NCI-H1092 treated with DMSO at 0.1 percent for 48 hours (cell line): ENCODE results near the gene NCOA7.
"Not testable (repeated sequence)": the region's sequence is repeated elsewhere in the genome, so short reads cannot be mapped to it uniquely, and the experiment has no call there.

ENCODE experiments used
- DNase-seq: peaks from one replicate; lab custom pipeline; 2025; lab: John Stamatoyannopoulos, UW

The NCOA7 gene

DNA sequence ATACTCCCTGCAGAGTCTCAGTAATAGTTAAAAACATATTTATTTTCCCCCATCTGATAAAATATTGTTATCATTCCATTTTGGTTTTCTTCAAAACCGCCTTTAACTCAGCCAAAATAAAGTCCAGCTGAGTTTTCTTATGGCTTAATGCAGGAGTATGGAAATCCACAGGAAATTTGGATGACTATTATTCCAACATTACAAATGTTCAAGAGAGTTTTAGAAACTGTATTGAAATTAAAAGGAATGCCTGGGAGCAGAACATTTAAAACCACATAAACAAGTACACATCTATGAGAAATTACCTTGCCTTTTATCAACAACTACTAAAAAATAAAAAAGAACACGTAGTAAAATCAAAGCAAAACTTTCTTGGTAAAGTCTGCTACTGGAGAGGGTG is 45.7 kb downstream of the NCOA7 start:
- DNase-seq = no peak

DNA sequence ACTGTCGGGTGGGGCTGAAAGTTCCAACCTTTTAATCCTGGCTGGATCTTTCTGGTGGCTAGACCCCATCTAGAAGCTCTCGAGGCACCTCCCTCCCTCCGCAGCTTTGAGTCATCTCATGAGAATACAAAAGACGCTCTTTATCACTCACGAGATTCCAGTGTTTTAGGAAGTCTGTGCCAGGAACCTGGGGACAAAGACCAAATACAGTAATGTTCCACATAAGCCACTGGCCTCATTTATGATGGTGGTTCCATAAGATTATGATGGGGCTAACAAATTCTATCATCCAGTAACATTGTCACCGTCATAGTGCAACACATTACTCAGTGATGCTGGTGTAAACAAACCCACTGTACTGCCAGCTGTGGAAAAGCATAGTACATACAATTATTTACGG is 48.7 kb downstream of the NCOA7 start:
- DNase-seq = no peak

DNA sequence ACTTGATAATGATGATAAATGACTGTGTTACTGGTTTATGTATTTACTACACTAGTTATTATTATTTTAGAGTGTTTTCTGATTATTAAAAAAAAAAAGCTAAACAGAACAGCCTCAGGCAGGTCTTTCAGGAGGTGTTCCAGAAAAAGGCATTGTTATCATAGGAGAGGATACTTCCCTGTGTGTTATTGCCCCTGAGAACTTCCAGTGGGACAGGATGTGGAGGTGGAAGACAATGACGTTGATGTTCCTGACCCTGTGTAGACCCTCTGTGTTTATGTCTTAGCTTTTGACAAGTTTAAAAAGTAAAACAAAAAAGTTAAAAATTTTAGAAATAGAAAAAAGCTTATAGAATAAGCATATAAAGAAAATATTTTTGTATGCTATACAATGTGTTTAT is 49.1 kb downstream of the NCOA7 start:
- no peak for DNase-seq

DNA sequence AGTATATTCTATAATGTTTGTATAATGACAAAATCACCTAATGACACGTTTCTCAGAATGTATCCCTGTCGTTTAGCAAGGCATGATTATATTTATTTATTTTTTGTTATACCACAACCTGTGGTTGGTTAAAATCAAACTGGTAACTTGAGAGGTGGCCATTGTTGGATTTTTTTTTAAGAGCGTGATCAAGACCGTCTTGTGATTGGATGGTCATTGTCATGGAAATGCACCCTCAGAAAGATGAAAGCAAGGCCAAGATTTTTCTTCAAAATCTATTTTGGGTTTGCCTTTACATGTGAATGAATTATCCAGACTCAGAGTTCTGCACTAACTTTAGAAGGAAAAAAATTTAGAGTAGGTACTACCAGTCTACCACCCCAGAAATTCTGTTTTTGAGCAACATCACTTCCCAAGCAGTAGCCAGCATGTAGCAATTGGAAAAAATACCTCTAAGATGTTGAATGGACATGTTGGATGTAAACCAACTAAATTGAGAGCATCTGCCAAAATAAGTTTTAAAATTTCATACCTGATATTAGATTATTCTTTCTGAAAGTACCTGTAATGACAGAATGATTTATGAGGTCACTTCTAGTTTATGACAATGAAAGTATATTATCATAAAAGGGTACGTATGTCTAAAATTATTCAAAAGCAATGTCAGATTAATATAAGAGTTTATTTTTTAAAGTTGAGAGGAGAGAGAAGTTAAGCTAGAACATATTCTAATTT is 50.8 kb downstream of the NCOA7 start:
- no peak for DNase-seq

DNA sequence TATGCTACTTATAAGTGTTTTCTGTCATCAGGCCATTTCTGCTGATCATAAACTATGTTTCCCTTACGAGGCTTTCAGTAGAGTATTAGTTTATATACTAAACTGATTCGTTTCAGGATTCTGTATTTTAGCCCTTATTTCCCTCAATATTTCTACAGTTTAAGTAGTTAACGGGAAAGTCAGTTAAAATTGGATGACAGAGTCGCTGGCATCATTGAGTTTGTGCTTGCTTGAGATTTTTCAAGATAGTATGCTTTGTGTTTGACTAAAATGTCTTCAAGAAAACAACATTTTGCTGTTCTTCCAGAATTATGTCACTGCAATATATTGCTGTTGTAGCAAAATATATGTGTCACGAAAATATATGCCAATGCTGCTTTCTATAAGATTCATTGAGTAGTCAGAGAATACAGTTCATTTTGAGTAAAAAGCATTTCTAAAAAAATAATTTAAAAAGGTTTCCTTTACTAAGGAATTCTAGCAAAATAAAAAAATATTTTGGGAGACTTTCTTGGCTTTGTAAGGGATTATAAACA is 51.4 kb downstream of the NCOA7 start:
- DNase-seq = no peak

DNA sequence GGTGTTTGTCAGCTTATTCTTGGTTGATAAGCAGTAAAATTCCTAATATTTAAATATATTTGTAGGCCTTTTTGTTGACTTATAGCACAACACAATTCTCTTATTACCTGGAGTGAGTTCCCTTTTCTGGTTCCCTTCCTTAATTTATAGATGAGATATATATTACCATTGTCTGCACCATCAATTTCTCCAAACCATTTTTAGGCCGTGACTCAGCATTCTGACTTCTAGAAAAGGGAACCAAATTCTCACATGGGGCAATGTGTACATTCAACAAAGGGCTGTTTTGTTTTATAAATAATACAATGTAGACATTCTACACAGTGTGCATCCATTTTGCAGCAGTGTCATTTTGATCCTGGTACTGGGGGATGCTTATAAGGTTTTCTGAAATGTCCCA is 52.8 kb downstream of the NCOA7 start:
- DNase-seq = no peak

DNA sequence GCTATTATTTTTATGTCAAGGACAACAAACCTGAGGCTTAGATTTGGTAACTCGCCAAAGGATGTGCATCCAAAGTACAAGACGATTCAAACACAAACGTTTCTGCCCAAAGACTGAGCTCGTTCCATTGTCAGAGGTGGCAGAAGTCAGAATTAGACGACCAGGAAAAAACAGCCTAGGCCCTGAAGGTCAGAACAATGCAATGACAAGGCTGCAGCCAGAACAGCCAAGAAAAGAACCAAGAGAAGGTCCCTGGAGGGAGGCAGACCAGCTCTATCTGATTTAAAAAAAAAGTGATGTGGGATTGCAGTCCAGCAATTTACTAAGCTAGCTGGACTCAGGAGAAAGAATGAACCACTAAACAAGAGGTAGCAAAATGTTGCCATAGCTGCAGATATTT is 54.2 kb downstream of the NCOA7 start:
- DNase-seq = no peak

DNA sequence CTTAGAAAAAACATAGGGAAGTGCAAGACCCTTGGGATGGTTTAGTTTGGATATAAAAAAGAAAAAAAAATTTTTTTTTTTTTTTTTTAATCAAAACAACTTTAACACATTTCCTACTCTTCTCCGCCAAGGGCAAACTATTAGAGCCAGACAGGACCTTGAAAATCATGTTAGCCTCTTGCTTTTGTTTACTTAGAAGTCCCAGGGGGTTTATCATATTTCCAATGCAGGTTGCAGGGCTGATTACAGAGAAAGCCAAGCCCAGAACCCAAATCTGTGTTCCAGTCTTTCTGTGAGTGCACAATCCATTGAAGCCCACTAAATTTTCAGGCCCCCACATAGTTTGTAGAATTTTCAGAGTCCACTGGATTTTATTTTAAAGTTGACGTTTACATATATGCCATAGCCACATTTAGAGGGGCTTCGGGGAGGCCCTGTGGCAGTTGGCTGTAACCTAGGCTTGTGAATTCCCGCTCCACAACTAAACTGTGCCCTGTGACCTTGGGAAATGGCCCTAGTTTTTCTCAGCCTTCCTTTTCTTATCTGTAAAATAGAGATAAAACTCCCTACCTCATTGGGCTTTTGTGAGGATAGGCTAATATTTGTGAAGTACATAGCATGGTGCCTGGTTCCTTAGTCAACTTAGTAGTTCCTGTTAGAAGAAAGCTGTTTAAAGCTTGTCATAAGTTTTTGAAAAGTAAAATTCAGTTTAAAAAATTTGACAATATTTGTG is 55.7 kb downstream of the NCOA7 start:
- no peak for DNase-seq

DNA sequence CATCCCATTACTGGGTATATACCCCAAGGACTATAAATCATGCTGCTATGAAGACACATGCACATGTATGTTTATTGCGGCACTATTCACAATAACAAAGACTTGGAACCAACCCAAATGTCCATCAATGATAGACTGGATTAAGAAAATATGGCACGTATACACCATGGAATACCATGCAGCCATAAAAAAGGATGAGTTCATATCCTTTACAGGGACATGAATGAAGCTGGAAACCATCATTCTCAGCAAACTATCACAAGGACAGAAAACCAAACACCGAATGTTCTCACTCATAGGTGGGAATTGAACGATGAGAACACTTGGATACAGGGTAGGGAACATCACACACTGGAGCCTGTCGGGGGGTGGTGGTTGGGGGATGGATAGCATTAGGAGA is 57.5 kb downstream of the NCOA7 start:
- not testable (repeated sequence) for DNase-seq

DNA sequence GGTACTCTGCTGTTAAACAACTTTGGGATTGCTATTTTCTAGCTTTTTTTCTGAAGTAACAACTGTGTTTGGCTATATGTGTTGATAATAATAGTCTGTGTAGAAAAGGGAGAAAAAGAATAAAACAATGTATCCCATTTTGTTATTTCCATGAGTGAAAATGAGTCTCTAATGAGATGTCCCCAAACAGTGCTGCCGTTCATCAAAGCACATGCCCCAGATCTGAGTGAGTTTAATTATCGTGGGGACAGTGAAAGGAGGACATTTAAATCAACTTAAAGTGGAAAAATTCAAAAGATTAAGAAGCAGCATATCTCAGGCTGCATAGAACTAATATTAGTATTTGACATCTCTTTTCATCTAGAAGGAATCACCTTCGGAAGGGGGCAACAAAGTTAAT is 59.6 kb downstream of the NCOA7 start:
- DNase-seq = no peak

DNA sequence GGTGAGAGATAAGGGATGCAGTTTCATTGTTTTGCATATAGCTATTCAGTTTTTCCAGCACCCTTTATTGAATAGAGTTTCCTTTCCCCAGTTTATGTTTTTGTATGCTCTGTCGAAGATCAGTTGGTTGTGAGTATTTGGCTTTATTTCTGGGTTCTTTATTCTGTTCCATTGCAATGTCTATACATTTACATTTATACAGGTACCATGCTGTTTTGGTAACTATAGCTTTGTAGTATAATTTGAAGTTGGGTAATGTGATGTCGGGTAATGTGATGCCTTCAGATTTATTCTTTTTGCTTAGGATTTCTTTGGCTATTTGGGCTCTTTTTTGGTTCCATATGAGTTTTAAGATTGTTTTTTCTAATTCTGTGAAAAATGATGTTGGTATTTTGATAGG is 61.8 kb downstream of the NCOA7 start:
- no peak for DNase-seq

DNA sequence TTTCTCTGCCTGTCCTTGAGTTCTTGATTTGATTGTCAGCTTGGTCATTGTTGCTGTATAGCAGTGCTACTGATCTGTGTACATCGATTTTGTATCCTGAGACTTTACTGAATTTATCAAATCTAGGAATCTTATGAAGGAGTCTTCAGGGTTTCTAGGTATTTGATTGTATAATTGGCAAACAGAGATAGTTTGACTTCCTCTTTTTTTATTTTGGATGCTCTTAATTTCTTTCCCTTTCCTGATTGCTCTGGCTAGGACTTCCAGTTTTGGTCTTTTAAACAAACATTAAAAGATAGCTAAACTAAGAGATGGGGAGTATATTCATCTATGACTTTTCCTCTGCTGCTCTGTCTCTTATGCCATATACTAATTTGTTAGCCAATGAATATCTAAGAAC is 62.4 kb downstream of the NCOA7 start:
- no peak for DNase-seq

DNA sequence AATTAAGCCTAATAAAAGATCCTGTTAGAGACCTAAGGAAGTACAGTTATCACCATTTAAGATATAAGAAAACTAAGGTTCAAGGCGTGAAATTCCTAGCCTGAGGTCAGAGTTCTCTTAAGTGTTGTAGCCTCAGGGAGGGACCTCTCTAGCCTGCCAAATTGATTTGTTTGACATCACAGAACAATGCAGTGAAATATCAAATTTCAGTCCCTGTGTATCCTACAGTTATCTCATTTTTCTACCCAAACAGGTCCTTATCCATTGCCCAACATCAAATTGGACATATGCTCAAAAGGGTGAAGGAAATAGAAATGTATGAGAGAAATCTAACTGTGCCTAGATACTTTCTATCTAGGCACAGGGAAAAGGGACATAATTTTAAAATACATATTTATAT is 63.0 kb downstream of the NCOA7 start:
- no peak for DNase-seq

DNA sequence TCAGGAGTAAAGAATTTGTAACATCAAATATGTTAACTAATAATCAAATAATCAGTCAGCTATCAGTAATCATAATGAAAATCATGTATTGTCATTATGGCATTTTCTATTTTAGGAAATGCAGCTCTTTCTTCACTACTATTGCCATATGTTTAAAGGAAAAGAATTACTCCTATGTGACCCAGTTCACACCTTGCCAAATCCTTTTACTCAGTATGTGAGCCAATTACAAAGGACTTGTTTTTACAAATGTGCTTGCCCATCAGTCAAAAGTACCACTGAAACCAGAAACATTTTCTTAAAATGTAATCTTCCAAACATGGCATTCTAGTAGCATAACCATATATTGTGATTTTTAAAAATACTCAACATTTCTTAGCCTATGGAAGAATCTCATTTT is 63.6 kb downstream of the NCOA7 start:
- DNase-seq = no peak

DNA sequence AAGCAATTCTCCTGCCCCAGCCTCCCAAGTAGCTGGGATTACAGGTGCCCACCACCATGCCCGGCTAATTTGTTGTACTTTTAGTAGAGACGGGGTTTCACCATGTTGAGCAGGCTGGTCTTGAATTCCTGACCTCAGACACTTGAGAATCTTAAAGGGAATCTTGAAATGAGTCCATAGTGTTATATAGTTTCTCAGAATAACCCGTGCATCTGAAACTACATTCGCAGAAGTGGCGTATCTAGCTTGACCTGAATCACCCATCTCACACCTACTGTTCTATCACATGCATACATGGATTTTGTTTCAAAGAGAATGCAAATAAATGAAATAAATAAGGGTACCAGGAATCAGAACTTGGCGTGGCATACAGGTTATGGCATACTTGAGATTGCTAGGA is 65.0 kb downstream of the NCOA7 start:
- DNase-seq = no peak

DNA sequence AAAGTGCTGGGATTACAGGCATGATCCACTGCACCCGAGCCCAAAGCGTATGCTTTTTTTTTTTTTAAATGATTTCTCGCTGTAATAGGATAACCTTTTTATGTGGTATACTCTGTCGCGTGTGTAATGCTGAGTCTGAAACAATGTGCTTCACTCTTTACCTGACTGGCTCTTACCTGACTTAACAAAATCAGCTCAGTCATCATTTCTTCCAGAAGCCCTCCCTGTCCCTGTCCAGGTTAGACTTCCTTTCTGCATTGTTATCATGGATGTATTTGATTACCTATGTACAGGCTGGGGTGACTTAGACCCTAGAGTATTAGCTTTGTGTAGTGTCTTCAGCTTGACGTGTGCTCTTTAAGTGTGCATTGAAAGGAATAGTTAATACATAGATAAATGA is 67.1 kb downstream of the NCOA7 start:
- DNase-seq = no peak

DNA sequence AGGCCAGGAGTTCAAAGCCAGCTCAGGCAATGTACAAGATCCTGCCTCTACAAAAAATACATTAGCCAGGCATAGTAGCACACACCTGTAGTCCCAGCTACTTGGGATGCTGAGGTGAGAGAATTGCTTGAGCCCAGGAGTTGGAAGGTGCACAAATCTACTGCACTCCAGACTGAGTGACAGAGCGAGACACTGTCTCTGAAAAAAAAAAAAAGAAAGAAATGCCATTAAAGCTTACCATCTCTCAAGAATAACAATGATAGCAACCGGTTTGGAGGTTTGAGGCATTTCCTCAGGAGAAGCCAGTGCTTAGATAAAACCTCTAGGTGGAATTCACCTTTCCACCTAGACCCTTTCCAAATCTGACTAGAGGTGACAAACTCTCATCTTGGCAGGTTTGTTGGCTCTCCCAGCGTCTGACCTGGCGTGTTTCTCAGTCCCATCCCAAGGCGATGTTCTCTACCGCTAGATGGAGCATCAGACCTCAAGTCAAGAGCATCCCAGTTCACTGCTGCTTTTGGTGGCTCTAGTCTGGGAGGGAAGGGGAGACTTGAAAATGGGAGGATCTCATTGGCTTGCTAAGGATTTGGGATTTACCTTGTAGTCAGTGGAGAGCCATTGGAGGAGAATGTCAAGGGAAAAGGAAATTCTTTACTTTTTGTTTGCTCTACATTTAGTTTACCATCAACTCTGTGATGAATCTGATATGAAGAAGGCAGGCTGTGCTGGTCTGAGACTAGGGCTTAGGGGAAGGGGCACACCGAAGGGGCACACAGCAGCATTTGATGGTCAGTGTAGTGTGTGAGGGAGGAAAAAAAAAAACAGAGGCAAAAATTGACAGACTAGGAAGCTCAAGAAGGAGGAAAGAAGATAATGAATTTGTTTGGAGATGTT is 67.9 kb downstream of the NCOA7 start:
- DNase-seq = no peak

DNA sequence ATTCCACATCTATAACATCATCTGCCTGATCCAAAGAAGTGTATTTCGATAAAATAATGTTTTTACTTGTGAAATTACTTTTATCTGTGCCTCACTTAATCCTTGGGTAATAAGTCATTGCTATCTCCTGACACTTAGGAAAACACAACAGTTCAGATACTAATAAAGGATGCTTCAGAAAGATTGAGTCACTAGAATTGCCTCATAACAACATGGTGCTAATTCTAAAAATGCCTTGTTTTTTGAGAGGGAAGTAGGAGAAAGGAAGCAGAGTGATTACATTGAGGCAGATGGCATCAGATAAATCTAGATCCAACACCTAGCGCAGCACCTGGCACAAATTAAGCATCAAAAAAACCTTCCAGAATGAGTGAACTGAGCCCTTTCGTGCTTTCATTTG is 69.0 kb downstream of the NCOA7 start:
- no peak for DNase-seq

DNA sequence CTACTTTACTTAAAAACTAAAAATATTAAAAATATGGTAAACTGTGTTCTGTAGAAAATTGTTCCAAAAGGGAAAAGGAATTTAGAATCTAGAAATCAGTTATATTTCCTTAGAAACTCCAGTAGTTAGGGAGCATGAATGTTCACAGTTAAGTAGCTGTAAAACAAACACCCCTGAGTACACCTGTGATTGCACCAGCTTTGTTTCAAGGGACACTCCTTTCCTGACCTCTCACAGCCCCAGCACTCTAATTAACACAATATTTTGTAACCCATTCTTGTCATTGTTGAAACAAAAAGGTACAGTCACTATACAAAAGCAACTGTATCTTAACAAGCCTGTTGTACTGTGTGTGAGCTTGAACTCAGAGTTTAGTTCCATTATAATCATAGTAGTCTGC is 72.3 kb downstream of the NCOA7 start:
- DNase-seq = no peak

DNA sequence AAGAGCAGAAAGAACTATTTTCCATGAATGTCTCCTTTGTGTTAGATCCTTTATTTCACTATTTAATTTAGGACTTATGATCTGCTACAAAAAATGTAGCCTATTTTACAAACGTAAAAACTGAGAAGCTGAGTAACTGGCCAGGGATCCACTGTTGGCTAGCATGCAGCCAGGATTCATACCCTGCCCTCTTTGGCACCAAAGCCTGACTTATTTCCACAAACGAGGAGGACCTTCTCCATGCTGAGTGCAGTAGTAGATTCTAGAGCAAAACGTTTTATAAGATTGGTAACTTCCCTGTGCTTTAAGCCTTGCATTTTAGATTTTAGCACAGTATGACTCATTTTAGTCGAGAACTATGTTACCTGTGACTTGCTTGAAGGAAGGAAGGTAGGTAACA is 74.3 kb downstream of the NCOA7 start:
- DNase-seq = no peak

DNA sequence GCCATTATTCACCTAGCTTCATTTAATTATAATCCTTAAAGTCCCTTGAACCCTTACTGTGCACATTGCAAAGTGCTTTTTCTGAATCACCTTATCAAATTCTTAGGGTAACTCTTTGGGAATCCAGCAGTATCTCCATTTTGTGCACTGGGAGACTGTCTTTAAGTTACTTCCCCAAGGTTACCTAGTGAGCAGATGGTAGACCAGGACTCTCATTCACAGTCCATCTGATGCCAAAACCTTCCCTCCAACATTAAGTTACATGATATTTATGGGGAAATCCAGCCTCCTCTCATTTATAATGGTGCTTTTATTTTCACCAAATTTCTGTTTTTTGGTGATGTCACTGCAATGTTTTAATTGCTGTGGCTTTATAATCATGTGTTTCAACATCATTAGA is 75.7 kb downstream of the NCOA7 start:
- no peak for DNase-seq

DNA sequence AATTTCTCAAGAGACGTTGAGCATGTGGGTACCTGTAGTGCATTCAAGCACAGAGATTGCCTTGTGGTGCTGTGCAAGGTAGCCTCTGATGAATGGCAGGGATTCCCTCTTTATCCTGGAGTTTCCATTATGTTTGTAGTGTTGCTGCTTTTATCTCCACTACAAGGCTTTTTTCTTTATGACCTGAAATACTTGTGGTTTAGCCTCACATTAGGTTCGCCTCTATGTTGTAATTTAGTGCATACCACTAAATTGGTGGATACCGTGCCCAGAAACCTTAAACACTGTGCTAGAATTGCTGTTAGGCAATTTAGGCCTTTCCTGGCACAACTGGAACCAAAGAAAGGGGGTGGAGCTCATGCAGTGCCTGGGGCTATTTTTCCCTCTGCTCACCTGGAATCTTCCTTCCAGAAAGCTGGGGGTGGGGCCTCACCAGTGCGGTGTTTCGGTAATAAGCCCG is 76.8 kb downstream of the NCOA7 start:
- no peak for DNase-seq

DNA sequence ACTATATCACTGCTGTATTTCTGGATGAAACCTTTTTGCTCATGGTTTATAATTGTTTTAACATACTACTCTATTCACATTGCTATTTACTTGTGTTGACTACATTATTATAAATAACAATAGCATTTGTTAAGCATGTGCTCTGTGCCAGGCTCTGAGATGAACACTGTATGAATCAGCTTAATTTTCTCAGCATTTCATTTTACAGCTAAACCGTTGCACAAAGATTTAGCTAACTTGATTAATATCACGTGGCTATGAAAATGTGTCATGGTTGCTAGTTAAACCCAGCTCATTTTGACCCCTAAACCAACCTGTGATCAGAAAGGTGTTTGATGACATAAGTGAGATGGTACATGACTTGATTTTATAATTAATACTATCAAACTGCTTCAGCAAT is 77.5 kb downstream of the NCOA7 start:
- no peak for DNase-seq
